Activated CD8-positive, alpha-beta T cell treated with anti-CD3 and anti-CD28 coated beads for 36 hours (primary cell): Measurements from ENCODE around the gene HRC. TPM values are rescaled to one million over a fixed set of nuclear protein-coding genes. Genes with fewer than 3 reads are reported as not detected.

ENCODE experiments used
- ATAC-seq: fragments of 200-7000 bp; cut with Tn5 transposase; one replicate; pipeline ENCODE4 v1.10.0; 2021; ENCODE audit warnings: mild to moderate bottlenecking, moderate library complexity
- CTCF ChIA-PET: fragments of 350-600 bp; sonication (Branson Sonifier 250); formaldehyde crosslinking; loops from one replicate; lab custom pipeline; 2021; ENCODE audit warnings: antibody characterized with exemption; lab: Charles Lee
- POLR2A ChIA-PET: fragments of 350-600 bp; sonication (Branson Sonifier 250); formaldehyde crosslinking; loops from one replicate; lab custom pipeline; 2021; ENCODE audit warnings: antibody characterized with exemption; lab: Charles Lee
- DNase-seq: peaks from one replicate; pipeline ENCODE4 v3.0.0-alpha.2; 2020
- H3K27ac Mint-ChIP-seq: one replicate; pipeline ENCODE4 v1.8.0; 2021; ENCODE audit warnings: mild to moderate bottlenecking, mixed read lengths
- H3K27me3 Mint-ChIP-seq: one replicate; pipeline ENCODE4 v1.8.0; 2021; ENCODE audit warnings: mixed read lengths
- H3K36me3 Mint-ChIP-seq: one replicate; pipeline ENCODE4 v1.8.0; 2021; ENCODE audit warnings: low read depth, mixed read lengths
- H3K4me1 Mint-ChIP-seq: one replicate; pipeline ENCODE4 v1.8.0; 2021; ENCODE audit warnings: low read depth, mixed read lengths
- H3K4me3 Mint-ChIP-seq: one replicate; pipeline ENCODE4 v1.8.0; 2021; ENCODE audit warnings: mild to moderate bottlenecking, moderate library complexity, mixed read lengths
- H3K9me3 Mint-ChIP-seq: one replicate; pipeline ENCODE4 v1.8.0; 2021; ENCODE audit warnings: mixed read lengths
- intact Hi-C: fragments of 100-400 bp; cut with micrococcal nuclease; formaldehyde crosslinking; loops from one replicate; pipeline ENCODE4 v1.10.0; 2022
- total RNA-seq, 2 experiments: library from RNA; stranded (reverse); gene quantifications; one replicate each; pipeline ENCODE4 v1.2.3, GENCODE V29; 2021
- TF ChIP-seq, protein P1 (sequence below): fragments of 200-600 bp; IDR thresholded peaks from one replicate; pipeline ENCODE4 v1.8.0; 2022; ENCODE audit warnings: antibody characterized with exemption, mild to moderate bottlenecking

The HRC gene
- total RNA-seq, 2 experiments from 2014 or later: not detected

DNA sequence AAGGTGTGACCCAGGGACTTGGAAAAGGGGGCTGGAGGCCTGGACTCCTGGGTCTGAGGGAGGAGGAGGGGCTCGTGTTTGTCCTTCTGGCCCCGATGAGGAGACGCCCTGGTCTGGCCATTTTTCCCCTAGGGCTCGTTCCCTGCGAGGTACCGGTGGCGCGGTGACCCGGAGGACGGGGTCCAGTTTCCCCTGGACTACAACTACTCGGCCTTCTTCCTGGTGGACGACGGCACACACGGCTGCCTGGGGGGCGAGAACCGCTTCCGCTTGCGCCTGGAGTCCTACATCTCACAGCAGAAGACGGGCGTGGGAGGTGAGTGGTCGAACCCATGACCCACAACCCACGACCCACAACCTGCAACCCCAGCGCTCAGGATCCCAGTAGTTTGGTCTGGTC is 13.2 kb upstream of the HRC start:
- TF ChIP-seq, protein P1, sequence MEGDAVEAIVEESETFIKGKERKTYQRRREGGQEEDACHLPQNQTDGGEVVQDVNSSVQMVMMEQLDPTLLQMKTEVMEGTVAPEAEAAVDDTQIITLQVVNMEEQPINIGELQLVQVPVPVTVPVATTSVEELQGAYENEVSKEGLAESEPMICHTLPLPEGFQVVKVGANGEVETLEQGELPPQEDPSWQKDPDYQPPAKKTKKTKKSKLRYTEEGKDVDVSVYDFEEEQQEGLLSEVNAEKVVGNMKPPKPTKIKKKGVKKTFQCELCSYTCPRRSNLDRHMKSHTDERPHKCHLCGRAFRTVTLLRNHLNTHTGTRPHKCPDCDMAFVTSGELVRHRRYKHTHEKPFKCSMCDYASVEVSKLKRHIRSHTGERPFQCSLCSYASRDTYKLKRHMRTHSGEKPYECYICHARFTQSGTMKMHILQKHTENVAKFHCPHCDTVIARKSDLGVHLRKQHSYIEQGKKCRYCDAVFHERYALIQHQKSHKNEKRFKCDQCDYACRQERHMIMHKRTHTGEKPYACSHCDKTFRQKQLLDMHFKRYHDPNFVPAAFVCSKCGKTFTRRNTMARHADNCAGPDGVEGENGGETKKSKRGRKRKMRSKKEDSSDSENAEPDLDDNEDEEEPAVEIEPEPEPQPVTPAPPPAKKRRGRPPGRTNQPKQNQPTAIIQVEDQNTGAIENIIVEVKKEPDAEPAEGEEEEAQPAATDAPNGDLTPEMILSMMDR: no peak
- ATAC-seq (no peak), DNase-seq (no peak)
- Mint-ChIP-seq H3K4me1 (no peaks in the 10 kb centered on the region), H3K4me3 (no peak overlapping the region), H3K27ac (no peak overlapping the region), H3K9me3 (no peaks in the 10 kb centered on the region), H3K27me3 (peaks cover 5% of the 10 kb centered on the region), H3K36me3 (no peaks in the 10 kb centered on the region)
- CTCF ChIA-PET: no interaction called here
- intact Hi-C loops: no loop called here
- POLR2A ChIA-PET: no interaction called here

DNA sequence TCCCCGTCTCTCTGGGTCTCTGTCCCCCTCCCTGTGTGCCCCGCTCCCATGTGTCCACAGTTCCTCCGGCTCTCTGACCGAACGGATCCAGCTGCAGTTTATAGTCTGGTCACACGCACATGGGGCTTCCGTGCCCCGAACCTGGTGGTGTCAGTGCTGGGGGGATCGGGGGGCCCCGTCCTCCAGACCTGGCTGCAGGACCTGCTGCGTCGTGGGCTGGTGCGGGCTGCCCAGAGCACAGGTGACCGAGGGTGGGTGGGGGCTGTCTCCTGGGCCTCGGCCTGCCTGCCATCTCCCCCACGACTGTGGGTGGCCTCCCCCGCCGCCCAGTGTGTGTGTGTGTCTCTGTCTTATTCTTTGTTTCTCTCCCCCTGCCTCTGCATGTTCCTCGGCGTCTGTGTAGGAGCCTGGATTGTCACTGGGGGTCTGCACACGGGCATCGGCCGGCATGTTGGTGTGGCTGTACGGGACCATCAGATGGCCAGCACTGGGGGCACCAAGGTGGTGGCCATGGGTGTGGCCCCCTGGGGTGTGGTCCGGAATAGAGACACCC is 12.7 kb upstream of the HRC start:
- intact Hi-C loops: no loop called here
- CTCF ChIA-PET: no interaction called here
- ATAC-seq (no peak), DNase-seq (no peak)
- no peaks in the 10 kb centered on the region for H3K9me3 Mint-ChIP-seq
- H3K4me1 Mint-ChIP-seq: no peaks in the 10 kb centered on the region
- H3K27me3 Mint-ChIP-seq: peaks cover 5% of the 10 kb centered on the region
- no peaks in the 10 kb centered on the region for H3K36me3 Mint-ChIP-seq
- POLR2A ChIA-PET: no interaction called here
- H3K4me3 Mint-ChIP-seq: no peak overlapping the region
- no peak overlapping the region for H3K27ac Mint-ChIP-seq
- TF ChIP-seq, protein P1: no peak

DNA sequence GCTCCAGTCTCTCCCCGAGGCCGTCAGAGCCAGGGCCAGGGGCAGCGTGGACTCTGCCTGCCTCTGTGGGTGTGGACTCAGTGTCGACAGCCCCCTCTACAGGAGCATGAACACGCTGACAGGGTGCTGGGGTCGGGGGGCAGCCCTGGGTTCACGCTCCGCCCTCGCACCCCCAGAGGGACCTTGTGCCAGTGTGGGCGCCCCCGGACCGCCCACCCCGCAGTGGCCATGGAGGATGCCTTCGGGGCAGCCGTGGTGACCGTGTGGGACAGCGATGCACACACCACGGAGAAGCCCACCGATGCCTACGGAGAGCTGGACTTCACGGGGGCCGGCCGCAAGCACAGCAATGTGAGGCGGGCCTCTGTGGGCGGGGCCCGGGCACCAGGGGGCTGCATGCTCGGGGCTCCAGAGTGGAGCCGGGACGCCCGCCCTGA is 10.7 kb upstream of the HRC start:
- intact Hi-C loops: no loop called here
- Mint-ChIP-seq H3K4me3 (no peak overlapping the region), H3K36me3 (no peaks in the 10 kb centered on the region), H3K4me1 (no peaks in the 10 kb centered on the region), H3K27ac (no peak overlapping the region), H3K27me3 (peaks cover 6% of the 10 kb centered on the region), H3K9me3 (no peaks in the 10 kb centered on the region)
- DNase-seq: no peak
- no peak for ATAC-seq
- ChIA-PET CTCF (interaction anchor here (1.0 kb wide), 1 partner anchor 33 kb away, joined by 4 read pairs; no protein-coding TSS in a partner anchor), POLR2A (no interaction called here)
- TF ChIP-seq, protein P1: no peak

DNA sequence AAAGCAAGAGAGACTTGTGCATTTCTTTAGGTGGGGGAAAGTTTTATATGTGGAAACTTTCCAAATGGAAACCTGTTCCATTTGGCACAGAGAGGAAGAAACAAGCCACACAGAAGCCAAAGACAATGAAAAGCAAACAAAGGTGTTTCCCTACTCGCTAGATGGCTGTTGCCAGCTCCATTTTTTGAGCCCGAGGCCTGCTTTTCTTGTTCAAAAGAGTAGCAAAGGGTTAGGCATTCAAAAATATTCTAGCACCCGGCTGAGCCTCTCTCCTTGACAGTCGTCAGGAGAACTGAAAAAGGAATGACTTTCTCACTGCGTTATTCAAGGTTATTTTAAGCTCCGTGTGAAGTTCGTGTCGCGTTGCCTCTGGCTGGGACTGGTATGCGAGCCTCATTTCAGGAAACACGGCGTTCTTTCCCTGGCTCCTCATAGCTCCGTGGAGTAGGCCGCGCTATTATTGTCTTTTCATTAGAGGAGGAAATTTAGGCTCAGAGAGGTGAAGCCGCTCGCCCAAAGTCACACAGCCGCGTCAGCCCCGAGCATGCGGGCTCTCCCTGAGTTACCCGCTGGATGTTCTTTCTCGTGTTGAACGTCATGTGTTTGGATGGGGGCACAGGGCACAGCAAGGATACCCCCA is 10.0 kb upstream of the HRC start:
- ChIA-PET POLR2A (no interaction called here), CTCF (interaction anchor here (1.0 kb wide), 1 partner anchor 34 kb away, joined by 4 read pairs; no protein-coding TSS in a partner anchor)
- H3K27me3 Mint-ChIP-seq: peaks cover 11% of the 10 kb centered on the region

More for the DNA sequence above, 10.0 kb upstream of the HRC start:
- H3K27ac Mint-ChIP-seq: no peak overlapping the region
- ATAC-seq (no peak), DNase-seq (no peak)
- TF ChIP-seq, protein P1: no peak
- H3K4me1 Mint-ChIP-seq: no peaks in the 10 kb centered on the region
- no peaks in the 10 kb centered on the region for H3K36me3 Mint-ChIP-seq
- H3K4me3 Mint-ChIP-seq: no peak overlapping the region
- no peaks in the 10 kb centered on the region for H3K9me3 Mint-ChIP-seq
- intact Hi-C loops: no loop called here
